Loucy (cell line): ENCODE data around the gene PDIK1L.

Experiments used
- H2AFZ ChIP-seq: fragments of 200-600 bp; sonication (generic); 2 replicates; pipeline ENCODE4 v1.6.0; 2016; ENCODE audit warnings: antibody characterized with exemption, mild to moderate bottlenecking, low read length, moderate library complexity
- H3F3A ChIP-seq: fragments of 200-600 bp; 2 replicates; pipeline ENCODE4 v1.6.0; 2016; ENCODE audit warnings: antibody characterized with exemption, low read depth, mild to moderate bottlenecking
- H3K27me3 ChIP-seq: fragments of 200-600 bp; sonication (generic); 2 replicates; pipeline ENCODE4 v1.6.1; 2014; ENCODE audit warnings: low read length, mild to moderate bottlenecking; ENCODE audit not compliant: insufficient read depth, poor library complexity, severe bottlenecking
- H3K36me3 ChIP-seq: fragments of 200-600 bp; sonication (generic); 2 replicates; pipeline ENCODE4 v1.6.1; 2016; ENCODE audit warnings: low read length; ENCODE audit not compliant: insufficient read depth
- H3K4me1 ChIP-seq: fragments of 200-600 bp; sonication (generic); 2 replicates; pipeline ENCODE4 v1.5.1; 2014; ENCODE audit warnings: low read length, mild to moderate bottlenecking; ENCODE audit not compliant: insufficient read depth, poor library complexity, severe bottlenecking
- H3K4me2 ChIP-seq: fragments of 200-600 bp; sonication (generic); 2 replicates; pipeline ENCODE4 v1.6.0; 2014; ENCODE audit warnings: antibody characterized with exemption, low read length, low read depth, mild to moderate bottlenecking; ENCODE audit not compliant: poor library complexity, severe bottlenecking
- H3K4me3 ChIP-seq: fragments of 200-600 bp; sonication (generic); 2 replicates; pipeline ENCODE4 v1.5.1; 2014; ENCODE audit warnings: low read length, mild to moderate bottlenecking, mixed read lengths; ENCODE audit not compliant: poor library complexity, severe bottlenecking
- H3K79me2 ChIP-seq: fragments of 200-600 bp; sonication (generic); 2 replicates; pipeline ENCODE4 v1.6.1; 2014; ENCODE audit warnings: low read length; ENCODE audit not compliant: insufficient read depth
- H3K9ac ChIP-seq: fragments of 200-600 bp; sonication (generic); 2 replicates; pipeline ENCODE4 v1.6.0; 2014; ENCODE audit warnings: mild to moderate bottlenecking, low read depth, low read length, moderate library complexity; ENCODE audit not compliant: poor library complexity, severe bottlenecking
- H3K9me2 ChIP-seq: fragments of 200-600 bp; sonication (generic); replicated peaks from 2 replicates; pipeline ENCODE4 v1.6.1; 2016; ENCODE audit warnings: low read depth, low read length, mixed read lengths
- H3K9me3 ChIP-seq: fragments of 200-600 bp; sonication (generic); 2 replicates; pipeline ENCODE4 v1.6.1; 2014; ENCODE audit warnings: mild to moderate bottlenecking, antibody characterized with exemption, low read length, low read depth; ENCODE audit not compliant: insufficient read depth
- H4K20me1 ChIP-seq: fragments of 200-600 bp; sonication (generic); 2 replicates; pipeline ENCODE4 v1.6.0; 2014; ENCODE audit warnings: antibody characterized with exemption, low read length, mild to moderate bottlenecking; ENCODE audit not compliant: insufficient read depth, poor library complexity, severe bottlenecking
- EZH2phosphoT487 ChIP-seq: fragments of 200-600 bp; IDR thresholded peaks from 2 replicates; pipeline ENCODE4 v1.6.1; 2018; ENCODE audit warnings: antibody characterized with exemption, mild to moderate bottlenecking, moderate library complexity, borderline replicate concordance
- TF ChIP-seq, protein P1 (sequence below): fragments of 200-600 bp; sonication (generic); conservative IDR thresholded peaks from 2 replicates; pipeline ENCODE4 v1.5.1; 2014; ENCODE audit warnings: mild to moderate bottlenecking, antibody characterized with exemption, low read length

The PDIK1L gene

DNA sequence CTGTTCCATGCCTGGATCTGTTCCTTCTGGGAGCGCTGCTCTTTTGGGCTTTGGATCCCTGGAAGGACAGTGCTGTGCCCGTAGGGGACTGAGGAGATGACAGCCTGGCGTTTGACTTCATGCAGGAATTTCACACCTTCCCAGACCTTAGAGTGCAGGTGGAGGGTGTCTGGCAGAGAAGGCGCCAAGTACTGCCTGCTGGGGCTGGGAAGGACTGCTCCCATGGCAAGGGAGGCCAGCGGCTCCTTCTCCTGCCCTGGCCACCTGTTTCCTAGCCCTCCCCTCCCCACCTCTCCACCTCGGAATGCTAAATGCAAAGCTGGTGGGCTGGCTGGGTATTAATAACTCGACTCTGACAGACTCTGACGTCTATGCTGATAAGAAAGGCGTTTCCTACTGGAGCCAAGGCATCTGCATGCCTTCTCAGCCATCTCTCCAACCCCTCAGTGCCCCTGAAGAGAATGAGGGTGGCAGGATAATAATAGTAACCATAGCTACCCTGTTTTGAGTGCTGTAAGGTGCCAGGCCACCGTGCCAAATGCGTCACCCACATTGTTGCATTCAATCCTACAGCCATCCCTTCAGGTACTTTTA lies 17.5 kb upstream of the PDIK1L start:
- H3K4me3 ChIP-seq, result no peak overlapping the region
- H3K9me2 ChIP-seq, result no peaks in the 10 kb centered on the region
- H3K9me3 ChIP-seq, result no peaks in the 10 kb centered on the region
- H3K4me1 ChIP-seq, result peaks cover 9% of the 10 kb centered on the region
- no peak overlapping the region for H3K4me2 ChIP-seq
- H4K20me1 ChIP-seq, result no peaks in the 10 kb centered on the region
- H2AFZ ChIP-seq, result no peak overlapping the region
- no peaks in the 10 kb centered on the region for H3K27me3 ChIP-seq
- no peaks in the 10 kb centered on the region for H3F3A ChIP-seq
- TF ChIP-seq, protein P1, sequence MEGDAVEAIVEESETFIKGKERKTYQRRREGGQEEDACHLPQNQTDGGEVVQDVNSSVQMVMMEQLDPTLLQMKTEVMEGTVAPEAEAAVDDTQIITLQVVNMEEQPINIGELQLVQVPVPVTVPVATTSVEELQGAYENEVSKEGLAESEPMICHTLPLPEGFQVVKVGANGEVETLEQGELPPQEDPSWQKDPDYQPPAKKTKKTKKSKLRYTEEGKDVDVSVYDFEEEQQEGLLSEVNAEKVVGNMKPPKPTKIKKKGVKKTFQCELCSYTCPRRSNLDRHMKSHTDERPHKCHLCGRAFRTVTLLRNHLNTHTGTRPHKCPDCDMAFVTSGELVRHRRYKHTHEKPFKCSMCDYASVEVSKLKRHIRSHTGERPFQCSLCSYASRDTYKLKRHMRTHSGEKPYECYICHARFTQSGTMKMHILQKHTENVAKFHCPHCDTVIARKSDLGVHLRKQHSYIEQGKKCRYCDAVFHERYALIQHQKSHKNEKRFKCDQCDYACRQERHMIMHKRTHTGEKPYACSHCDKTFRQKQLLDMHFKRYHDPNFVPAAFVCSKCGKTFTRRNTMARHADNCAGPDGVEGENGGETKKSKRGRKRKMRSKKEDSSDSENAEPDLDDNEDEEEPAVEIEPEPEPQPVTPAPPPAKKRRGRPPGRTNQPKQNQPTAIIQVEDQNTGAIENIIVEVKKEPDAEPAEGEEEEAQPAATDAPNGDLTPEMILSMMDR, result no peak
- TF ChIP-seq EZH2phosphoT487, result no peak
- H3K79me2 ChIP-seq, result no peaks in the 10 kb centered on the region
- no peak overlapping the region for H3K9ac ChIP-seq
- H3K36me3 ChIP-seq, result no peaks in the 10 kb centered on the region

- TF ChIP-seq, protein P1, result no peak
- no peak for TF ChIP-seq EZH2phosphoT487
Measured at GRCh38 chr1:26094677-26095383, 16.8 kb upstream of the PDIK1L start.

DNA sequence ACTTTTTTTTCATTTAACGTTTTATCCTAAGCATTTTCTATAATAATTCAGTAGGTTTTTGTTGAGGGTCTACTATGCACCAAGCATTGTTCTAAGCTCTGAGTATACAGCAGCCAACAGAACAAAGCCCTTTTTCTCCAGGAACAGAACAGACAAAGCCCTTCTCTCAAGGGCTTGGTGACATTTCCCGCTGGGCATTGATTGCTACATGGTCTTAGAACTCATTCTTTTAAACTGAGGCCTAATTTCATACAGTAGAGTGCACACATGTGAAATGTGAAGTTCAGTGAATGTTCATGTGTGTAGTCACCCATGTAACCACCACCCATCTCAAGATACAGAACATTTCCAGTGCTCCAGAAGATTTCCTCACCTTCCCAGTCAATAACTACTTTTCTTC lies 15.2 kb upstream of the PDIK1L start:
- Histone ChIP-seq H3K9me3 (no peaks in the 10 kb centered on the region), H3K36me3 (no peaks in the 10 kb centered on the region), H3K9me2 (no peaks in the 10 kb centered on the region), H2AFZ (no peak overlapping the region), H3K4me3 (no peak overlapping the region), H3F3A (no peaks in the 10 kb centered on the region), H3K4me2 (no peak overlapping the region), H3K9ac (no peak overlapping the region), H4K20me1 (no peaks in the 10 kb centered on the region), H3K79me2 (no peaks in the 10 kb centered on the region), H3K27me3 (no peaks in the 10 kb centered on the region), H3K4me1 (peaks cover 9% of the 10 kb centered on the region)
- TF ChIP-seq, protein P1, result no peak
- no peak for TF ChIP-seq EZH2phosphoT487

More at GRCh38 chr1:26094677-26095383, 16.8 kb upstream of the PDIK1L start:
- H3K36me3 ChIP-seq, result no peaks in the 10 kb centered on the region
- no peak overlapping the region for H2AFZ ChIP-seq
- no peaks in the 10 kb centered on the region for H3K9me3 ChIP-seq
- H3K79me2 ChIP-seq, result no peaks in the 10 kb centered on the region
- H3K9me2 ChIP-seq, result no peaks in the 10 kb centered on the region
- H3F3A ChIP-seq, result no peaks in the 10 kb centered on the region
- H3K4me1 ChIP-seq, result peaks cover 9% of the 10 kb centered on the region
- H3K9ac ChIP-seq, result no peak overlapping the region
- no peak overlapping the region for H3K4me2 ChIP-seq
- H3K4me3 ChIP-seq, result no peak overlapping the region
- no peaks in the 10 kb centered on the region for H3K27me3 ChIP-seq
- no peaks in the 10 kb centered on the region for H4K20me1 ChIP-seq
